GM12878 (cell line): ENCODE results near the gene ZNF480. TPM values are rescaled to one million over a fixed set of nuclear protein-coding genes. Genes with fewer than 3 reads are reported as not detected.

Experiments used
- ATAC-seq: fragments of 200-7000 bp; cut with Tn5 transposase; 3 replicates; pipeline ENCODE4 v1.9.1; 2020; ENCODE audit warnings: mild to moderate bottlenecking, moderate library complexity
- Bru-seq: library from RNA; stranded (reverse); fragments of 400-500 nt; gene quantifications from one replicate; lab custom pipeline; 2021; lab: Mats Ljungman, UMichigan
- BruChase-seq, 2 experiments: library from RNA; stranded (reverse); fragments of 400-500 nt; gene quantifications; one replicate each; lab custom pipeline; 2021; lab: Mats Ljungman, UMichigan
- BruUV-seq: library from RNA; stranded (reverse); fragments of 400-500 nt; replicated peaks from 2 replicates; lab custom pipeline; 2021; lab: Mats Ljungman, UMichigan
- CTCF ChIA-PET: fragments of 300-600 bp; sonication (Branson Sonifier 250); formaldehyde crosslinking; extraction: SDS; loops from one replicate; lab custom pipeline; 2021; ENCODE audit warnings: inconsistent platforms; lab: Yijun Ruan, JAX
- POLR2A ChIA-PET: fragments of 350-600 bp; formaldehyde crosslinking; extraction: SDS; loops from one replicate; lab custom pipeline; 2021; ENCODE audit warnings: inconsistent platforms; lab: Charles Lee
- RAD21 ChIA-PET: fragments of 300-600 bp; sonication (Branson Sonifier 250); formaldehyde crosslinking; loops from one replicate; lab custom pipeline; 2023; ENCODE audit warnings: antibody characterized with exemption; ENCODE audit not compliant: unreplicated experiment; lab: Charles Lee
- SMC1A ChIA-PET: fragments of 300-600 bp; sonication (Branson Sonifier 250); formaldehyde crosslinking; loops from one replicate; lab custom pipeline; 2023; ENCODE audit not compliant: unreplicated experiment, uncharacterized antibody; lab: Charles Lee
- DNase-seq: peaks from one replicate; pipeline ENCODE4 v3.0.0-alpha.2; 2011; ENCODE audit warnings: low read depth, low spot score
- FAIRE-seq: peaks from 3 replicates; lab custom pipeline; 2011; peaks lifted over from hg19 to GRCh38; lab: Jason Lieb, UNC
- H2AFZ ChIP-seq: 2 replicates; pipeline ENCODE4 v1.6.0; 2011; ENCODE audit warnings: low read depth, low read length, control low read depth; ENCODE audit not compliant: control insufficient read depth
- H3K27ac ChIP-seq: 2 replicates; pipeline ENCODE4 v1.5.1; 2011; ENCODE audit warnings: control low read depth; ENCODE audit not compliant: control insufficient read depth, insufficient read depth
- H3K27me3 ChIP-seq, 2 experiments: replicated peaks in 1 of 2; 2 replicates each; pipeline versions ENCODE4 v1.6.0 to v1.6.1; 2011; ENCODE audit warnings: low read length in 1 of 2; ENCODE audit not compliant: control insufficient read depth in 2 of 2, insufficient read depth in 2 of 2
- H3K36me3 ChIP-seq, 2 experiments: 2 replicates each; pipeline ENCODE4 v1.5.1; 2011; ENCODE audit warnings: low read length in 1 of 2; ENCODE audit not compliant: control insufficient read depth in 2 of 2, insufficient read depth in 2 of 2
- H3K4me1 ChIP-seq: 2 replicates; pipeline ENCODE4 v1.6.1; 2011; ENCODE audit warnings: mild to moderate bottlenecking, low read length, moderate library complexity, mixed read lengths; ENCODE audit not compliant: control insufficient read depth, insufficient read depth
- H3K4me2 ChIP-seq: 2 replicates; pipeline ENCODE4 v1.6.0; 2011; ENCODE audit warnings: control low read depth; ENCODE audit not compliant: control insufficient read depth, insufficient read depth
- H3K4me3 ChIP-seq: fragments of 200-600 bp; sonication (generic); 2 replicates; pipeline ENCODE4 v1.5.1; 2016
- H3K79me2 ChIP-seq: 2 replicates; pipeline ENCODE4 v1.6.0; 2011; ENCODE audit warnings: low read length; ENCODE audit not compliant: control insufficient read depth, insufficient read depth
- H3K9ac ChIP-seq: 2 replicates; pipeline ENCODE4 v1.8.0; 2011; ENCODE audit warnings: low read length, control low read depth, mixed read lengths; ENCODE audit not compliant: control insufficient read depth, insufficient read depth
- H3K9me3 ChIP-seq: replicated peaks from 3 replicates; pipeline ENCODE4 v1.5.1; 2011; ENCODE audit warnings: mild to moderate bottlenecking, low read length; ENCODE audit not compliant: control insufficient read depth, insufficient read depth
- H4K20me1 ChIP-seq: 2 replicates; pipeline ENCODE4 v1.6.0; 2011; ENCODE audit not compliant: control insufficient read depth, insufficient read depth
- CEBPB ChIP-seq, 2 experiments: fragments of 150-350 bp in 1 of 2; IDR thresholded peaks; 2 replicates each; pipeline ENCODE4 v1.6.1; 2012 to 2014; ENCODE audit warnings: low read depth in 2 of 2, low read length in 2 of 2, borderline replicate concordance in 1 of 2, inconsistent platforms in 1 of 2
- GABPA ChIP-seq: IDR thresholded peaks from 2 replicates; pipeline ENCODE4 v1.6.1; 2014; ENCODE audit warnings: antibody characterized with exemption, low read depth, mild to moderate bottlenecking, inconsistent platforms
- GATAD2B ChIP-seq: fragments of 450-650 bp; conservative IDR thresholded peaks from 2 replicates; pipeline ENCODE4 v1.6.1; 2017; ENCODE audit warnings: low read depth, mild to moderate bottlenecking, moderate library complexity
- MEF2B ChIP-seq: fragments of 450-650 bp; IDR thresholded peaks from 2 replicates; pipeline ENCODE4 v1.6.1; 2018; ENCODE audit warnings: mild to moderate bottlenecking, moderate library complexity; ENCODE audit not compliant: partially characterized antibody, poor library complexity, severe bottlenecking
- MTA3 ChIP-seq: IDR thresholded peaks from 2 replicates; pipeline ENCODE4 v1.6.1; 2012; ENCODE audit warnings: low read length, inconsistent platforms, borderline replicate concordance
- NKRF ChIP-seq: fragments of 450-650 bp; conservative IDR thresholded peaks from 2 replicates; pipeline ENCODE4 v1.6.1; 2017; ENCODE audit warnings: mild to moderate bottlenecking, moderate library complexity
- NR2C1 ChIP-seq: fragments of 450-650 bp; IDR thresholded peaks from 2 replicates; pipeline ENCODE4 v1.6.1; 2017; ENCODE audit warnings: antibody characterized with exemption, mild to moderate bottlenecking, moderate library complexity
- PML ChIP-seq: IDR thresholded peaks from 2 replicates; pipeline ENCODE4 v1.6.1; 2012; ENCODE audit warnings: low read length, inconsistent platforms
- RAD21 ChIP-seq: IDR thresholded peaks from 2 replicates; pipeline ENCODE4 v1.6.1; 2011; ENCODE audit warnings: mild to moderate bottlenecking, low read depth, low read length, moderate library complexity; ENCODE audit not compliant: insufficient read depth
- RUNX3 ChIP-seq: IDR thresholded peaks from 2 replicates; pipeline ENCODE4 v1.6.1; 2012; ENCODE audit warnings: low read length, inconsistent platforms
- SMC3 ChIP-seq: IDR thresholded peaks from 2 replicates; pipeline ENCODE4 v1.6.1; 2011; ENCODE audit warnings: low read length, improper control_type of control experiment, borderline replicate concordance
- STAT1 ChIP-seq: fragments of 450-650 bp; conservative IDR thresholded peaks from 2 replicates; pipeline ENCODE4 v1.6.1; 2014; ENCODE audit warnings: antibody characterized with exemption, mild to moderate bottlenecking
- TCF12 ChIP-seq: IDR thresholded peaks from 2 replicates; pipeline ENCODE4 v1.6.1; 2011; ENCODE audit warnings: low read depth, mild to moderate bottlenecking, low read length
- ZNF217 ChIP-seq: fragments of 450-650 bp; IDR thresholded peaks from 2 replicates; pipeline ENCODE4 v1.6.1; 2017; ENCODE audit warnings: antibody characterized with exemption, mild to moderate bottlenecking
- ZNF384 ChIP-seq: IDR thresholded peaks from 2 replicates; pipeline ENCODE4 v1.6.1; 2012; ENCODE audit warnings: low read depth, mild to moderate bottlenecking, low read length, improper control_type of control experiment, borderline replicate concordance
- ZSCAN29 ChIP-seq: fragments of 450-650 bp; IDR thresholded peaks from 2 replicates; pipeline ENCODE4 v1.6.1; 2017; ENCODE audit warnings: mild to moderate bottlenecking, moderate library complexity
- WGBS: methylation state at CpG from one replicate; pipeline ENCODE4 v1.1.6; 2016; ENCODE audit warnings: low lambda C conversion rate; ENCODE audit not compliant: insufficient replicate concordance, insufficient coverage; ENCODE audit errors: missing lambda C conversion rate; 5-methylcytosine and 5-hydroxymethylcytosine counted together
- in situ Hi-C: fragments of 300-500 bp; cut with MboI; formaldehyde crosslinking; loops from 9 replicates; pipeline ENCODE4 v1.14.3; 2018; ENCODE audit warnings: mixed read lengths
- intact Hi-C: fragments of 100-400 bp; cut with micrococcal nuclease; formaldehyde crosslinking; loops from one replicate; pipeline ENCODE4 v1.14.2; 2022; ENCODE audit not compliant: unreplicated experiment
- long read RNA-seq, 2 experiments: library from polyadenylated mRNA; unstranded; transcript quantifications; one replicate each; pipeline ENCODE4 v2.0.0, GENCODE V29; 2019 to 2020
- polyA minus RNA-seq, 3 experiments: library from RNA; depleted of rRNA, polyadenylated mRNA; stranded (reverse); fragments of >200 nt; gene quantifications; 2 replicates each; pipeline ENCODE4 v1.2.3, GENCODE V29; 2011
- polyA plus RNA-seq, 11 experiments: library from polyadenylated mRNA; depleted of rRNA in 4 of 11; unstranded in 6 of 11; stranded (reverse) in 5 of 11; fragments of >200 nt; fragmentation: Nextera tagmentation in 4 of 11; fragmentation: Illumina TruSeq in 1 of 11; extraction: Ambion mirVana in 4 of 11; extraction: Trizol in 1 of 11; gene quantifications; 1 replicate in 1 of 11; 2 replicates in 10 of 11; pipeline versions ENCODE4 v1.2.1 to v1.2.3, GENCODE V29; 2011 to 2016; ENCODE audit warnings: inconsistent platforms in 2 of 11, missing spikeins in 2 of 11, low read depth in 1 of 11
- total RNA-seq, 4 experiments: library from RNA; depleted of rRNA in 3 of 4; stranded (reverse); fragments of >200 nt in 3 of 4; fragmentation: Illumina TruSeq in 1 of 4; extraction: Trizol in 1 of 4; gene quantifications; 2 replicates each; pipeline versions ENCODE4 v1.2.1 to v1.2.3, GENCODE V29; 2013 to 2021

Gene ZNF480
- 20.0 and 20.7 TPM in 2 replicates for total RNA-seq (2013; cell fraction: nucleolus; rRNA removed)
- total RNA-seq (2014; rRNA removed) (8.8 and 11.7 TPM in 2 replicates), total RNA-seq (2014; rRNA removed; fragmentation: Illumina TruSeq; extraction: Trizol) (15.9 and 18.5 TPM in 2 replicates), total RNA-seq (2021) (15.2 and 15.6 TPM in 2 replicates), polyA plus RNA-seq (2011; rRNA removed) (7.9 and 13.3 TPM in 2 replicates), polyA plus RNA-seq (2014; fragmentation: Illumina TruSeq; extraction: Trizol) (15.1 and 19.5 TPM in 2 replicates), polyA plus RNA-seq (2014; fragmentation: Nextera tagmentation; extraction: Ambion mirVana) (10 to 100 TPM; 18.8 to 19.6 TPM), polyA plus RNA-seq (2014; rRNA removed) (5.5 and 6.6 TPM in 2 replicates), polyA plus RNA-seq (2016; fragmentation: Nextera tagmentation; extraction: Ambion mirVana) (10 to 100 TPM; 20.8 to 26.5 TPM), polyA minus RNA-seq (2011; rRNA and poly(A)+ RNA removed) (6.8 and 14.3 TPM in 2 replicates), Bru-seq, nascent RNA (percentile 85 among the genes with signal in this experiment), BruChase-seq, experiment 1, labeled RNA remaining after a 6-hour chase (percentile 71 among the genes with signal in this experiment), BruChase-seq, experiment 2, labeled RNA remaining after a 2-hour chase (percentile 75 among the genes with signal in this experiment)
- polyA plus RNA-seq (2011; ENCODE audit: low read depth) = 1.6 TPM
- 2.0 and 2.7 TPM in 2 replicates for polyA plus RNA-seq (2011; cell fraction: cytosol; rRNA removed)
- polyA plus RNA-seq (2011; cell fraction: nucleus; rRNA removed) = 9.4 and 10.2 TPM in 2 replicates
- 7.7 and 8.0 TPM in 2 replicates for polyA plus RNA-seq (2012)
- 4.8 and 7.3 TPM in 2 replicates for polyA minus RNA-seq (2011; cell fraction: cytosol; rRNA and poly(A)+ RNA removed)
- polyA minus RNA-seq (2011; cell fraction: nucleus; rRNA and poly(A)+ RNA removed) = 4.2 and 6.8 TPM in 2 replicates
- long read RNA-seq, experiment 1, full-length matches to known transcripts = 6 of 8 reads
- long read RNA-seq, experiment 1, partial matches to known transcripts = 0 of 8 reads
- long read RNA-seq, experiment 1, other reads (novel, unspliced or antisense) = 2 of 8 reads
- long read RNA-seq, experiment 2, full-length matches to known transcripts = 66 of 90 reads
- long read RNA-seq, experiment 2, partial matches to known transcripts = 8 of 90 reads
- long read RNA-seq, experiment 2, other reads (novel, unspliced or antisense) = 16 of 90 reads

- H3K4me3 ChIP-seq = peak within 1 kb of the TSS; percentile 95
- peak; percentile 23 for DNase-seq
- FAIRE-seq = peak; percentile 59
- H3K4me2 ChIP-seq = peak within 1 kb of the TSS; percentile 70
- ChIA-PET POLR2A (no interaction called here), CTCF (no interaction called here), RAD21 (no interaction called here), SMC1A (no interaction called here)
- peak; percentile 90 for ATAC-seq
- BruUV-seq = TSS peak; percentile 73
- H3K36me3 ChIP-seq = peaks cover 6 to 14% of the 10 kb centered on the region in 2 experiments
- peak within 1 kb of the TSS; percentile 96 for H3K27ac ChIP-seq
- H3K9me3 ChIP-seq = peaks cover 25% of the 10 kb centered on the region
- H3K27me3 ChIP-seq = no peaks in the 10 kb centered on the region
- H3K9ac ChIP-seq = peak within 1 kb of the TSS; percentile 99
- H2AFZ ChIP-seq = peak within 1 kb of the TSS; percentile 89
- intact Hi-C loops = no loop called here
- peaks cover 11% of the 10 kb centered on the region for H3K79me2 ChIP-seq
- in situ Hi-C loops = no loop called here
- H4K20me1 ChIP-seq = no peaks in the 10 kb centered on the region
- H3K4me1 ChIP-seq = no peaks in the 10 kb centered on the region
- 3% methylated on average over 40 of the region's 75 CpGs for WGBS
- TF ChIP-seq ZSCAN29 = peak; percentile 99
- no peak for TF ChIP-seq TCF12
- peak; percentile 51; the same call in 1 of the 2 replicates for TF ChIP-seq GABPA
- TF ChIP-seq GATAD2B = 0 out of 2 replicates have a peak, but pooled peaks have one; percentile 52
- TF ChIP-seq NKRF = peak; percentile 46; the same call in 1 of the 2 replicates
- peak; percentile 79 for TF ChIP-seq NR2C1
- TF ChIP-seq SMC3 = no peak
- 0 out of 2 replicates have a peak, but pooled peaks have one; percentile 21 for TF ChIP-seq RUNX3
- TF ChIP-seq ZNF384 = no peak
- TF ChIP-seq RAD21 = no peak
- no peak for TF ChIP-seq MTA3
- TF ChIP-seq ZNF217 = no peak
- TF ChIP-seq PML = 0 out of 2 replicates have a peak, but pooled peaks have one; percentile 62
- TF ChIP-seq STAT1 = peak; percentile 77; the same call in 1 of the 2 replicates
- no peak for TF ChIP-seq CEBPB (IDR thresholded peaks at IDR 0.05; ENCODE audit: borderline replicate concordance in 1 of 2, low read depth in 2 of 2, low read length in 2 of 2)
- peak; percentile 20 for TF ChIP-seq MEF2B
Measured at GRCh38 chr19:52296773-52297600, at the start of gene ZNF480. Gene ZNF480, plus strand, starts transcription at chr19:52297169. Its CDS starts 3,244 bp downstream, at chr19:52300413.
